Fibroblast of pulmonary artery (primary cell): ENCODE measurements around the gene BLOC1S4.
"Not testable (repeated sequence)": the region's sequence is repeated elsewhere in the genome, so short reads cannot be mapped to it uniquely, and the experiment has no call there.

Experiments
- DNase-seq: peaks from one replicate; pipeline ENCODE4 v3.0.0-alpha.2; 2010; ENCODE audit warnings: low read depth
- H3K4me3 ChIP-seq: replicated peaks from 2 replicates; pipeline ENCODE4 v1.5.1; 2011; ENCODE audit warnings: low read depth, mild to moderate bottlenecking, control low read depth, low read length, moderate library complexity
- CTCF ChIP-seq: IDR thresholded peaks from 2 replicates; pipeline ENCODE4 v1.5.1; 2011; ENCODE audit warnings: mild to moderate bottlenecking, control low read depth, low read length, inconsistent platforms; ENCODE audit errors: missing control alignments

The BLOC1S4 gene

GRCh38 chr4:6716018-6716911, at the start of gene BLOC1S4:
TSS of gene BLOC1S4 (plus strand) at chr4:6716174. CDS start at chr4:6716210, 36 bp downstream.
- TF ChIP-seq CTCF = no peak
- H3K4me3 ChIP-seq = peak within 1 kb of the TSS; percentile 81
- peak; percentile 94 for DNase-seq

GRCh38 chr4:6668391-6668790, 47.6 kb upstream of the BLOC1S4 start:
- DNase-seq = peak; percentile 9
- H3K4me3 ChIP-seq = no peak overlapping the region
- TF ChIP-seq CTCF = no peak

DNA sequence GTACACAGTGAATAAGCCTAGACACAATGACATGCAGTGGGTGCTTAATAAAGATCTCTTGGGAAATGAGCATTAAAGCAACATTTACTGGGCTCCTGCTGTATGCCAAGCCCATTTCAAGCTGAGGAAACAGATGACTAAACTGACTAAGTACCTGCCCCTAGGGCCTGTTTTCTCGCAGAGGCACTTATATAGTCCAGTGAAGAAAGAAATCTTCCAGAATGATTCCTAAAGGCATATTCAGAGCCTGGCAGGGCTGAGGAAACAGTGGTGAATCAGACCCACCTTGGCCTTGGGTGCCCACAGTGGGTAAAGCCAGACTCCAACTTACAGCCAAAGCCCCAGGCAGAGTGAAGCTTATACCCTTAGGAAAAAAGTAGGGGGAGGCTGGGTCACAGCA, 44.3 kb upstream of the BLOC1S4 start:
- DNase-seq = no peak
- H3K4me3 ChIP-seq = no peak overlapping the region
- no peak for TF ChIP-seq CTCF

DNA sequence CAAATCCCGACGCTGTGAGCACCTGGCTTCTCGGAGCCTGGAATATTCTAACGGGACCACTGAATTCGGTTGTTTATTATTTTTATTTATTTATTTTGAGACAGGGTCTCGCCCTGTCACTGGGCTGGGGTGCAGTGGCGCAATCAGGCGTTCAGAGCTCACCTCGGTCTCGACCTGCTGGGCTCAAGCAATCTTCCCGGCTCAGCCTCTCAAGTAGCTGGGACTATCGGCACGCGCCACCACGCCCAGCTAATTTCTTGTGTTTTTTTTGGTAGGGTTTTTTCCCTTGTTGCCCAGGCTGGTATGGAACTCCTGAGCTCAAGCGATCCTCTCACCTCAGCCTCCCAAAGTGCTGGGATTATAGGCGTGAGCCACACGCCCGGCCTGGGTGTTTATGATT, 43.8 kb upstream of the BLOC1S4 start:
- H3K4me3 ChIP-seq = no peak overlapping the region
- no peak for DNase-seq
- no peak for TF ChIP-seq CTCF

DNA sequence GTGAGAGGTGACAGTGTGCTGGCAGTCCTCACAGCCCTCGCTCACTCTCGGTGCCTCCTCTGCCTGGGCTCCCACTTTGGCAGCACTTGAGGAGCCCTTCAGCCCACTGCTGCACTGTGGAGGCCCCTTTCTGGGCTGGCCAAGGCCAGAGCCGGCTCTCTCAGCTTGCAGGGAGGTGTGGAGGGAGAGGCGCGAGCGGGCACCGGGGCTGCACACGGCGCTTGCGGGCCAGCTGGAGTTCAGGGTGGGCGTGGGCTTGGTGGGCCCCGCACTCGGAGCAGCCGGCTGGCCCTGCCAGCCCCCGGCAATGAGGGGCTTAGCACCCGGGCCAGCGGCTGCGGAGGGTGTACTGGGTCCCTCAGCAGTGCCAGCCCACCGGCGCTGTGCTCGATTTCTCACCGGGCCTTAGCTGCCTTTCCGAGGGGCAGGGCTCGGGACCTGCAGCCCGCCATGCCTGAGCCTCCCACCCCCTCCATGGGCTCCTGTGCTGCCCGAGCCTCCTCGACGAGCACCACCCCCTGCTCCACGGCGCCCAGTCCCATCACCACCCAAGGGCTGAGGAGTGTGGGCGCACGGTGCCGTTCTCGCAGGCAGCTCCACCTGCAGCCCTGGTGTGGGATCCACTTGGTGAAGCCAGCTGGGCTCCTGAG, 43.3 kb upstream of the BLOC1S4 start:
- DNase-seq, H3K4me3 ChIP-seq: not testable (repeated sequence)

- peak; percentile 23 for DNase-seq
- H3K4me3 ChIP-seq = peak overlapping the region; percentile 67
Measured at GRCh38 chr4:6673191-6673659, 42.7 kb upstream of the BLOC1S4 start.

DNA sequence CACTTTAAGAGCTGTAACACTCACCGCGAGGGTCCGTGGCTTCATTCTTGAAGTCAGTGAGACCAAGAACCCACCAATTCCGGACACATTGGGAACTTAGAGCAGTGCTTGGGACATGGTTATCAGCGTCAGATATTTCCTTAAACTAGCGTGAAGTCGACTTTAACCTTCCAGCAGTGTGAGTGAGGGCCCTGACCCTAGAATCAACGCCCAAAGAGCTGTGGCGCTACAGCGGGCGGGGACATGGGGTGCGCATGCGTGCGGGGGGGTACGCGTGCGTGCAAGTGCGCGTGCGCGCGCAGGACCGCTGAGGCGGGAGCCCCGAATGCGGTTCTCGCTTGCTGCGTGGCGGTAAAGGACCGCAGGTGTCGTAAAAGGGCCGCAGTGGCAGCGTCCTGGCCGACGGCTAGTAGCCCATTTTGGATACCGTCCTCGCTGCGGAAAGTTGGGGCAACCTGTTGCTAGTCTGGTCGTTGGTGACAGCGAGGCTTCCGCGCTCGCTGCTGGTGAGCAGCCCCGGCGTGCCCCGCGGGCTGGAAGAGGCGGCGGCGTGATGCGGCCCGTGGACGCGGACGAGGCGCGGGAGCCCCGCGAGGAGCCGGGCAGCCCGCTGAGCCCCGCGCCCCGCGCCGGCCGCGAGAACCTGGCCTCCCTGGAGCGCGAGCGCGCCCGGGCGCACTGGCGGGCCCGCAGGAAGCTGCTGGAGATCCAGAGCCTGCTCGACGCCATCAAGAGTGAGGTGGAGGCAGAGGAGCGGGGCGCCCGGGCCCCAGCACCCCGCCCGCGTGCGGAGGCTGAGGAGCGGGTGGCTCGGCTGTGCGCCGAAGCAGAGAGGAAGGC, 42.1 kb upstream of the BLOC1S4 start:
- no peak for TF ChIP-seq CTCF
- DNase-seq = peak; percentile 96
- peak overlapping the region; percentile 67 for H3K4me3 ChIP-seq
